Hypothalamus (tissue), 51 donors: ENCODE data around the gene CD300A.

Experiments used
- DNase-seq, 51 donors: peaks; one replicate each; lab custom pipeline; 2025; lab: John Stamatoyannopoulos, UW

Gene CD300A

GRCh38 chr17:74439691-74440567 is 26.5 kb upstream of the CD300A start:
- no peak for DNase-seq

DNA sequence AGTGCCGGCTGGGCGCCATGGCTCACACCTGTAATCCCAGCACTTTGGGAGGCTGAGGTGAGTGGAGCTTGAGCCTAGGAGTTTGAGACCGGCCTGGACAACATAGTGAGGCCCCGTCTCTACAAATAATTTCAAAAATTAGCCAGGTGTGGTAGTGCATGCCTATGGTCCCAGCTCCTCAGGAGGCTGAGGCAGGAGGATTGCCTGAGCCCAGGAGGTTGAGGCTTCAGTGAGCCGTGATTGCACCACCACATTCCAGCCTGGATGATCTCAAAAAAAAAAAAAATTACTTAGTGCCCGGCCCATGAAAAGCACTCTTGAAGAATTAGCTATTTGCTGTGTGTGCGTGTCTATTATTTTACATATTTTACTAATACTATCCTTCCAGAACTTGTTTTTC is 24.9 kb upstream of the CD300A start:
- no peak for DNase-seq

DNA sequence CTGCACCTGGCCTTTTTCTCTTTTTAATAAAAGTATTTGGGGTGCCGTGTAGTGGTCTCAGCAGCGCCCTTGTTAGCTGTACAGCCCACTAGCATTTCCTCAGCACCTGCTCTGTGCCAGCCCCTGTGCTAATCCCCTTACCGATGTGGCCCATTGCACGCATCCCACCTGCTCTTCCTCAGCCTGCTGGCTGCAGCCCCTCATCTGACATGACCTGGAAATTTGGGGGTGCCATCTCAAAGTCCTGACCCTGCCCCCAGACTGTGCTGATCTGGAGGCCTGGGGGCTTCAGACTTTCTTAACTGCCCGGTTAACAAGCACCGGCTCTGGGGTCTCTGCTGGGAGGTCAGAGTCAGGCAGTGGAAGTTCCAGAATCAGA is 24.2 kb upstream of the CD300A start:
- no peak for DNase-seq

- DNase-seq, result peak in 45 of 51 donors; percentile 21 to 82 (median 60)
Measured at GRCh38 chr17:74442670-74443515, 23.5 kb upstream of the CD300A start.

GRCh38 chr17:74443516-74444296 is 22.7 kb upstream of the CD300A start:
- no peak for DNase-seq

DNA sequence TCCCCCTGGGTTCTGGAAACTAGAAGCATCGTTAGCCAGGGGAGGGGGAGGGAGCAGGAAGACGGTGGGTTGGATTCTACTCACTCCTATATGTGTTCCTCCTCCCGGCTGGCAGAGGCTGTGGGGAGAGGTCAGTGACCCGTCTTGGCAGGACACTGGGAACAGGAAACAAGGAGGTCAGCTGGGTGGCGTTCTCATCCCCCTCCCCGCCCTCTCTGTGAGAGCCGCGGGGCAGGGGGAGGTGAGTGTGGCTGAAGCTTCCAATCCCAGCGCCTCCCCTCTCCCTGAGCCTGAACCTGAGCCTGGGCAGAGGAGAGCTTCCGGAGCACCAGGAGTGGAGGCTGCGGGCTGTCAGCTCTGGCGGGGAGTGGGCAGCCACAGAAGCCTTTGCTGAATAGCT is 22.0 kb upstream of the CD300A start:
- DNase-seq, result peak in 2 of 51 donors; percentile 17 to 19

- DNase-seq, result no peak
Measured at GRCh38 chr17:74445158-74445557, 21.3 kb upstream of the CD300A start.

DNA sequence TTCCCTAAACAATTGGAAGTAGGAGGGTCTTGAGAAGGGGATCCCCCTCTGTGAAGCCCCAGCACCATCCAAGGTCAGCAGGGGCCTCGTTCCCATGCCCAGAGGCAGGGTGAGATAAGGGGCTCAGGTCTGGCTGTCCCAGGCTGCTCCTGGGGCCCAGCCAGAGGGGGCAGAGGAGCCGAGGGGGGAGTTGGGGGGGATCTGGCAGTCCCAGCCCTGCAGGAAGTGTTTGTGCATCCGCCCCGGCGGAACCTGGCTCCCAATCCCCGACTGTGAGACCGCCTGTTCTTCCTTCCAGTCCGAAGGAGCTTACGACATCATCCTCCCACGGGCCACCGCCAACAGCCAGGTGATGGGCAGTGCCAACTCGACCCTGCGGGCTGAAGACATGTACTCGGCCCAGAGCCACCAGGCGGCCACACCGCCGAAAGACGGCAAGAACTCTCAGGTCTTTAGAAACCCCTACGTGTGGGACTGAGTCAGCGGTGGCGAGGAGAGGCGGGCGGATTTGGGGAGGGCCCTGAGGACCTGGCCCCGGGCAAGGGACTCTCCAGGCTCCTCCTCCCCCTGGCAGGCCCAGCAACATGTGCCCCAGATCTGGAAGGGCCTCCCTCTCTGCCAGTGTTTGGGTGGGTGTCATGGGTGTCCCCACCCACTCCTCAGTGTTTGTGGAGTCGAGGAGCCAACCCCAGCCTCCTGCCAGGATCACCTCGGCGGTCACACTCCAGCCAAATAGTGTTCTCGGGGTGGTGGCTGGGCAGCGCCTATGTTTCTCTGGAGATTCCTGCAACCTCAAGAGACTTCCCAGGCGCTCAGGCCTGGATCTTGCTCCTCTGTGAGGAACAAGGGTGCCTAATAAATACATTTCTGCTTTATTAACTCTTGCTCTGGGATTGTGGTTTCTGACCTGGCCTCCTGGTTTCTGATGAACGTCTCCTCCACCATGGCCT is 19.6 kb upstream of the CD300A start:
- DNase-seq, result peak in 11 of 51 donors; percentile 14 to 75 (median 45)

DNA sequence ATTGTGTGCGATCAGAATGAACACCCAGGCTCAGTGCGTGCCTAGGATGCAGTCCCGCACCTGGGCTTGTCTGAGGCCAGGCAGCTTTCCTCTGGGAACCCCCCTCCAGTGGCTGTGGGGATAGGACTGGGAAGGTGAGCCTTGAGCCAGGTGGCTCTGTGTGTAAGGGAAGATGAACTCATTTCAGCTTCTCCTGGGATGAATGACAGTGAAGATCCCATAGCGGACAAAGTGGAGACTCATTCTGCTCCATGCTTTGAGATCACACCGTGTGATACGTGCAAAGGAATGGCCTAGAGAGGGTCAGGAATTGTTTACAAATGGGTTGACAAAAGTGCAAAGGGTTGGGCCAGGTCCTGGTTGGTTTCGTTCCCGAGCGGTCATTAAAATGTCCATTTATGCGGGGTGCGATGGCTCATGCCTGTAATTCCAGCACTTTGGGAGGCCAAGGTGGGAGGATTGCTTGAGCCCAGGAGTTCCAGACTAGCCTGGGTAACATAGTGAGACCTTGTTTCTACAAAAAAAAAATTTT is 18.7 kb upstream of the CD300A start:
- no peak for DNase-seq

DNA sequence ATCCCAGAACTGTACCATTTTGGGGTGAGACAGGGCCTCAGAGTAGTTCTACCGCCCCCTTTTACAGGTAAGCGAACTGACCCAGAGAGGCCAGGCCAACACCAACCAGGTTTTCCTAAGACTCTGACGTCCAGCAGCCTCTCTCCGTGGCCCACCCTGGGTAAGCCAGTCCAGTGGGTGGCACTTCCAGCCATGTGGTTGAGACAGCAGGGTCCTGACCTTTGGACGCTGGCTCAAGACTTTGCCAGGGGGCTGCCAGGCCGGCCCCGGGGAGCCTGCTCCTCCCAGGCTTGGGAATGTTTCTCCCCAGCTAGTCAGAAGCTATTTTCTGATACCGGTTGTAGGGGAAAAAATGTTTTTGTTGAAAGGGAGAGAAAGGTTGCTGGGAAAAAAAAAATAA is 17.7 kb upstream of the CD300A start:
- DNase-seq, result no peak

- DNase-seq, result no peak
Measured at GRCh38 chr17:74449306-74449705, 17.1 kb upstream of the CD300A start.

- no peak for DNase-seq
Measured at GRCh38 chr17:74449773-74450172, 16.7 kb upstream of the CD300A start.

GRCh38 chr17:74450231-74450630 is 16.2 kb upstream of the CD300A start:
- no peak for DNase-seq

- no peak for DNase-seq
Measured at GRCh38 chr17:74450925-74451403, 15.5 kb upstream of the CD300A start.

GRCh38 chr17:74451557-74451956 is 14.9 kb upstream of the CD300A start:
- no peak for DNase-seq

- no peak for DNase-seq
Measured at GRCh38 chr17:74452033-74452840, 14.2 kb upstream of the CD300A start.

DNA sequence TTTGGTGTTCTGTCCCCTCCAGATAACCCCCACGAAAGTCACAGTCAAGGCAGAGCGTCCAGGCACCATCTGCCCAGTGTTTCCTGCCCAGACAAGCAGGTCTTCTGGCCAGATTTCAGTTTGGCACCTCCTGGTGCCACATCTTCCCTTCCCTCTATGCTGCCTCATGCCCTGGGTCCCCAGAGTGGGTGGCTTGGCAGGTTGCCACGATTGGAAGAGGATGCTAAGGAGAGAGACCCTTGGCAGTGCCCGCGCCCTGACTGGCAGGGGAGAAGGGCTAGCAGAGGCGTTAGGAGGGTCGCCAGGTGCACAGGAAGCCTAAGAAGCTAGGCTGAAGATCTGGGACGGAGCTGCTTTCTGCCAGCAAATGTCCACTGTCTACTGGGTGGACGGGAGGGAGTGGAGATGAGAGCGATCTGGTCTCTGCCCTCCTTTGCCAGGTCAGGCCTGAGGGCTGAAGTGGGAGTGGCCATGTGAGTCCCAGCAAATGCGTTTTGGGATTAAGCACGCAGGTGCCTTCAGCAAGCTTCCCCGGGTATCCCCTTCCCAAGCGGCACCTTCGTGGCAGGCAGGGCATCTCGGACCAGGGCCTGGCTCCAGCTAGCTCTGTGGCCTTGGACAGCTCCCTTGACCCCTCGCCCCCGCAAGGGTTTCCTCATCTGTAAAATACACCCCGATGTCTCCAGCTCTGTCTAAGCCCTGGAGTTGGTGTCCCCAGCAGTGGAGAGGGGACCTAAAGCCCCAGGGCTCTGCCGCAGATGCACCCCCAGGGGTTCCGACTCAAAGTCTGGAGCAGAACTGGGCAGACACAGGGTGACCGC is 13.4 kb upstream of the CD300A start:
- no peak for DNase-seq
